ENCODE results near the gene SETD2.
"Not testable (repeated sequence)": the region's sequence is repeated elsewhere in the genome, so short reads cannot be mapped to it uniquely, and the experiment has no call there.

SETD2 gene

GRCh38 chr3:47035645-47036044 lies 128.3 kb downstream of the SETD2 start:
- no peak for ATAC-seq (replicated peaks)
- Mint-ChIP-seq H3K36me3 (ENCODE audit: insufficient read depth) (peaks cover 62% of the 10 kb centered on the region), H3K27me3 (no peaks in the 10 kb centered on the region), H3K4me3 (no peak overlapping the region), H3K9me3 (no peaks in the 10 kb centered on the region), H3K4me1 (ENCODE audit: low read depth in 2 of 2) (peaks cover 19 to 26% of the 10 kb centered on the region in 2 donors), H3K27ac (peak overlapping the region in 1 of 2 donors; percentile 68)
- DNase-seq: no peak

DNA sequence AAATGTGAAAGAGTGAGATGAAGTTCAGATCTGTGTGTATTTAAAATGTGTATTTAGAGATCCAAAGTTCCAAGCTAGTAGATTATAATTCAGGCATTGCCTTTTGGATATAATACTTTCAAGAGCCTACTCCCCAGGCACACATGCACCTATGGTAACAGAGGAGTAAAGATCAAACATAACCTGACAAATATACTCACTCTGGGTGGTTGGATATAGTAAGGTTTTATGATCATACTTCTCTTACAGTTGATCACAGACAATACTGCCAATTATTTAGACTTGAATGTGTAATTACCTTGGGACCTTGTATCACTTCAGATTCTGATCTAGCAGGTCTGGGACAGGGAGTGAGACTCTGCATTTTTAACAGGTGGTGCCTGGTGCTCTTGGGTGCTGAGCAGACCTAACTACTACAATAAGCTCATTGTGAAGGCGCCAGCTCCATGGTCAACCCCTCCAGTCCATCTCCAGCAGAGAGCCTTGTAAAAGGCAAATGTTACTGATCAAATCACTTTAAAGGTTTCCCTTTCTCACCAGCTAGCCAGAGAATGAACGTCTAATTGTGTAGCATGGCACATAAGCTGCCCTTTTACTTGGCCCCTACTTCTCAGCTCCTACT lies 128.9 kb downstream of the SETD2 start:
- Mint-ChIP-seq H3K4me3 (no peak overlapping the region), H3K9me3 (no peaks in the 10 kb centered on the region), H3K27ac (peak overlapping the region; percentile 45 to 55), H3K4me1 (ENCODE audit: low read depth in 2 of 2) (peaks cover 17 to 23% of the 10 kb centered on the region in 2 donors), H3K27me3 (no peaks in the 10 kb centered on the region), H3K36me3 (ENCODE audit: insufficient read depth) (peaks cover 56% of the 10 kb centered on the region)
- ATAC-seq (replicated peaks): no peak
- no peak for DNase-seq

DNA sequence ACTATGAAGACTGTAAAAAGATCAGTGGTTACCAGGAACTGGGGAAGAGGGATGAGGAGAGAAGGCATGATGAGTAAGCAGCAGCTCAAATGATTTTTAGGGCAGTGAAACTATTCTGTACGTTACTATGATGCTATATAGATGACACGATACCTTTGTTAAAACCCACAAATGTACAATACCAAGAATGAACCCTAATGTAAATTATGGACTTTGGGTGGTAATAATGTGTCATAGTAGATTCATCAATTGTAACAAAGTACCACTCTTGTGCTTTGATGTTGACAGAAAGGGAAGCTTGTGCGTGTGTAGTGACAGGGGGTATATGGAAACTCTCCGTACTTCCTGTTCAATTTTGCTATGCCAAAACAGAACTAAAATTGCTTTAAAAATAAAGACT lies 132.9 kb downstream of the SETD2 start:
- Mint-ChIP-seq H3K27ac (peak overlapping the region in 1 of 2 donors; percentile 1), H3K4me1 (ENCODE audit: low read depth in 2 of 2) (peaks cover 4 to 11% of the 10 kb centered on the region in 2 donors), H3K36me3 (ENCODE audit: insufficient read depth) (peaks cover 39% of the 10 kb centered on the region)
- H3K27me3 Mint-ChIP-seq, DNase-seq, H3K4me3 Mint-ChIP-seq, H3K9me3 Mint-ChIP-seq: not testable (repeated sequence)
- peak; percentile 36 for ATAC-seq (replicated peaks)

GRCh38 chr3:47028667-47029066 lies 135.2 kb downstream of the SETD2 start:
- peak overlapping the region in 1 of 2 donors; percentile 66 for H3K27ac Mint-ChIP-seq
- no peaks in the 10 kb centered on the region for H3K9me3 Mint-ChIP-seq

GRCh38 chr3:47028146-47028545 lies 135.8 kb downstream of the SETD2 start:
- ATAC-seq (replicated peaks): no peak
- H3K36me3 Mint-ChIP-seq (ENCODE audit: insufficient read depth): peaks cover 26% of the 10 kb centered on the region
- H3K4me3 Mint-ChIP-seq: no peak overlapping the region
- H3K27ac Mint-ChIP-seq: peak overlapping the region in 1 of 2 donors; percentile 59
- peaks cover 16 to 25% of the 10 kb centered on the region in 2 donors for H3K4me1 Mint-ChIP-seq (ENCODE audit: low read depth in 2 of 2)
- no peaks in the 10 kb centered on the region for H3K9me3 Mint-ChIP-seq
- H3K27me3 Mint-ChIP-seq: no peaks in the 10 kb centered on the region
- no peak for DNase-seq

More at GRCh38 chr3:47028667-47029066, 135.2 kb downstream of the SETD2 start:
- no peak overlapping the region for H3K4me3 Mint-ChIP-seq
- no peak for DNase-seq
- no peak for ATAC-seq (replicated peaks)
- peaks cover 25% of the 10 kb centered on the region for H3K36me3 Mint-ChIP-seq (ENCODE audit: insufficient read depth)
- peaks cover 16 to 25% of the 10 kb centered on the region in 2 donors for H3K4me1 Mint-ChIP-seq (ENCODE audit: low read depth in 2 of 2)
- no peaks in the 10 kb centered on the region for H3K27me3 Mint-ChIP-seq

GRCh38 chr3:47026432-47026831 lies 137.5 kb downstream of the SETD2 start:
- peaks cover 26% of the 10 kb centered on the region for H3K36me3 Mint-ChIP-seq (ENCODE audit: insufficient read depth)
- H3K27ac Mint-ChIP-seq; ATAC-seq (replicated peaks); H3K4me3 Mint-ChIP-seq; DNase-seq; H3K9me3 Mint-ChIP-seq; H3K27me3 Mint-ChIP-seq: not testable (repeated sequence)
- H3K4me1 Mint-ChIP-seq (ENCODE audit: low read depth in 2 of 2): peaks cover 13 to 23% of the 10 kb centered on the region in 2 donors

GRCh38 chr3:47024932-47025331 lies 139.0 kb downstream of the SETD2 start:
- no peak overlapping the region for H3K4me3 Mint-ChIP-seq
- DNase-seq (no peak), ATAC-seq (replicated peaks) (no peak)
- H3K27ac Mint-ChIP-seq: peak overlapping the region; percentile 4 to 79
- H3K36me3 Mint-ChIP-seq (ENCODE audit: insufficient read depth): peaks cover 35% of the 10 kb centered on the region
- no peaks in the 10 kb centered on the region for H3K27me3 Mint-ChIP-seq
- no peaks in the 10 kb centered on the region for H3K9me3 Mint-ChIP-seq
- H3K4me1 Mint-ChIP-seq (ENCODE audit: low read depth in 2 of 2): peaks cover 16 to 24% of the 10 kb centered on the region in 2 donors

DNA sequence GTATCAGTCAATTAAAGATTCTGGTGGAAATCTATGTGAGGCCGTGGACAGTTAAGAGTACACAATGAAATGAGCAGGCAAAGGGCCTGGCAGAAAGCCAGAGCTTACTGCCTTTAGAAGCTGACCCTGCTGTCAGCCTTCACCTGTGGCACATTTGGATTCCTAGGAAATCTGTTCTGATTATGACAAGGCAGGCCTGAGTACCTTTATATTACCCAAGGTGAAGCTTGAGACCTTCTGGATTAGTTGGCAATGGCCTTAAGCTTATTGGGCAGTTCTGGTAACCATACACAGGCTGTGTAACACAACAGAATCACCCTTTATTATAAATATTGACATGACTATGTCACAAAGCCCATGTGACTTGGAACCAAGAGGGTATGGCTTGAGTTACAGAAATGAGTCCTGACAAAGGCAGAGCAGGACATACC lies 141.3 kb downstream of the SETD2 start:
- H3K9me3 Mint-ChIP-seq: no peaks in the 10 kb centered on the region
- no peak overlapping the region for H3K4me3 Mint-ChIP-seq
- ATAC-seq (replicated peaks): no peak
- no peaks in the 10 kb centered on the region for H3K27me3 Mint-ChIP-seq
- peaks cover 30% of the 10 kb centered on the region for H3K36me3 Mint-ChIP-seq (ENCODE audit: insufficient read depth)
- H3K27ac Mint-ChIP-seq: peak overlapping the region in 1 of 2 donors; percentile 19
- DNase-seq: no peak
- peaks cover 27 to 46% of the 10 kb centered on the region in 2 donors for H3K4me1 Mint-ChIP-seq (ENCODE audit: low read depth in 2 of 2)

DNA sequence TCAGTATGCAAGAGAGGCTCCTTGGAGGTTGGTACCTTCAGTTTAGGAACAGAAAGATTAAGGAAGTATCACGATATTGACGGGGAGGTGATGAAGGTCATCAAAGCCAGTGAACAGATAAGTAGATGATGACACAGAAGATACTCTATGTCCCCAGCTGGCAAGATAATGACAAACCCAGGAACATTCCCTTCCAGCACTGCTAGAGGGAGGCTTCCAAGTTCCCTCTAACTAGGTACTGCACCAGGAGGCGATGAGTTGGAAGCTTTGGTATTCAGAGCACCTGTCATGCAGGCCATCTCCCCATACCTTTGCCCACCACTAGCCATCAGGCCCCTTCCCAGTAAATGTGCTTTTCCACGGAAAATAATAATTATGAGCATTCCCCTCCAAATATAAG lies 143.6 kb downstream of the SETD2 start:
- no peak overlapping the region for H3K4me3 Mint-ChIP-seq
- H3K27me3 Mint-ChIP-seq: no peaks in the 10 kb centered on the region
- H3K27ac Mint-ChIP-seq: peak overlapping the region; percentile 91 to 95
- DNase-seq (no peak), ATAC-seq (replicated peaks) (no peak)
- H3K36me3 Mint-ChIP-seq (ENCODE audit: insufficient read depth): peaks cover 44% of the 10 kb centered on the region
- H3K4me1 Mint-ChIP-seq (ENCODE audit: low read depth in 2 of 2): peaks cover 37 to 49% of the 10 kb centered on the region in 2 donors
- H3K9me3 Mint-ChIP-seq: no peaks in the 10 kb centered on the region

GRCh38 chr3:47019201-47019600 lies 144.7 kb downstream of the SETD2 start:
- H3K9me3 Mint-ChIP-seq: no peaks in the 10 kb centered on the region
- H3K27ac Mint-ChIP-seq: peak overlapping the region; percentile 91 to 95
- no peak for DNase-seq
- peaks cover 47% of the 10 kb centered on the region for H3K36me3 Mint-ChIP-seq (ENCODE audit: insufficient read depth)
- H3K4me1 Mint-ChIP-seq (ENCODE audit: low read depth in 2 of 2): peaks cover 32 to 41% of the 10 kb centered on the region in 2 donors
- H3K27me3 Mint-ChIP-seq: no peaks in the 10 kb centered on the region
- H3K4me3 Mint-ChIP-seq: no peak overlapping the region
- ATAC-seq (replicated peaks): no peak

DNA sequence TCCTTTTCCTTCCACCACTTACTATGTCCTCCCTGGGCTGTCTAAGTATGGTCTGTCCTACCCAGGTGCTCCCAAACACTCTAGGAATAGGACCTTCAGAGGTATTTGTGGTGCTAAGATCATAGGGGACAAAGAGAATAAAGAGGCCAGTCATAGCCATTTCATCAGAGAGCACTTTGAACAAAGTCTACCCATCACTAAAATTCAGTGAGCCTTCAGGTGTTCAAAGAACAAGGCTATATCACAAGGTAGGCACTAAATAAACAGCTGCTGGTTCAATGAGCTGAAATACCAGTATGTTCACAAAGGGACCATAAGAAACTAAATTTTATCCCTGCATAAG lies 145.7 kb downstream of the SETD2 start:
- Mint-ChIP-seq H3K36me3 (ENCODE audit: insufficient read depth) (peaks cover 47% of the 10 kb centered on the region), H3K4me3 (no peak overlapping the region), H3K27me3 (no peaks in the 10 kb centered on the region), H3K9me3 (no peaks in the 10 kb centered on the region), H3K27ac (peak overlapping the region; percentile 91 to 95), H3K4me1 (ENCODE audit: low read depth in 2 of 2) (peaks cover 35 to 41% of the 10 kb centered on the region in 2 donors)
- ATAC-seq (replicated peaks) (no peak), DNase-seq (no peak)

- Mint-ChIP-seq H3K27ac (peak overlapping the region; percentile 91 to 95), H3K9me3 (no peaks in the 10 kb centered on the region), H3K4me1 (ENCODE audit: low read depth in 2 of 2) (peaks cover 35 to 41% of the 10 kb centered on the region in 2 donors), H3K36me3 (ENCODE audit: insufficient read depth) (peaks cover 41% of the 10 kb centered on the region), H3K4me3 (no peak overlapping the region), H3K27me3 (no peaks in the 10 kb centered on the region)
- DNase-seq (no peak), ATAC-seq (replicated peaks) (no peak)
Observed at GRCh38 chr3:47017504-47018268, 146.2 kb downstream of the SETD2 start.

DNA sequence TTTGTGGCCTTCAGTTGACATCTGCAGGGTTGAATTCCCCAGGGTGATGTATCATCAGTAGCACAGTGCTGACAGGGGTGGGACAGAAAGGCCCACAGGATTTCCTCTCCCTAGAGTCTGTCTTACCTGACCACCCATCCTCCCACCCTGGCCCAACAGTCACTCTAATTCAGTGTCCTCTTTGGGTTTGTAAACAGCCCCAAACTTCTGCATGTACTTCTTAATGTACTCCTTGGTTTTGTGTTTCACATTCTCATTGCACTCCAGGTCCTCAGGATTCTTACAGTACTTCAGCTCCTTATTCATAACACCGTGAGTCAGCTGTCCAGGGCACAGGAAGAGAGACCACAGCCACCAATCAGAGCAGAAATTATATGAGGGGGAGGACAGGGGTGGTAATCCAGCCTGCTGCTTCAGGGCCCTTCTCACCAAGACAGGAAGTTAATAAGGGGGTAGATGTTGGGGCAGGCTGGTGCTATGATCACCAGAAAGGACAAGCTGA lies 146.9 kb downstream of the SETD2 start:
- DNase-seq: peak in 2 of 3 experiments; percentile 27 to 44
- Mint-ChIP-seq H3K27me3 (no peaks in the 10 kb centered on the region), H3K4me1 (ENCODE audit: low read depth in 2 of 2) (peaks cover 35 to 41% of the 10 kb centered on the region in 2 donors), H3K9me3 (no peaks in the 10 kb centered on the region), H3K36me3 (ENCODE audit: insufficient read depth) (peaks cover 40% of the 10 kb centered on the region), H3K4me3 (peak overlapping the region; percentile 42 to 48), H3K27ac (peak overlapping the region; percentile 91 to 95)
- peak; percentile 82 for ATAC-seq (replicated peaks)

Measured in effector memory CD8-positive, alpha-beta T cell (primary cell).